8988T (cell line): Measurements from ENCODE around the gene SLBP.

Source experiments
- DNase-seq: peaks from one replicate; pipeline ENCODE4 v3.0.0; 2011

Gene SLBP

GRCh38 chr4:1725521-1725920, 13.4 kb upstream of the SLBP start:
- no peak for DNase-seq

GRCh38 chr4:1723131-1723801, 11.1 kb upstream of the SLBP start:
- DNase-seq, result no peak

GRCh38 chr4:1722551-1723118, 10.5 kb upstream of the SLBP start:
- DNase-seq, result no peak

- no peak for DNase-seq
Observed at GRCh38 chr4:1721666-1722550, 9.8 kb upstream of the SLBP start.

- DNase-seq, result peak; percentile 96
Observed at GRCh38 chr4:1721003-1721665, 9.0 kb upstream of the SLBP start, which contains the start of the genes TACC3 and TMEM129. TACC3 (plus strand) TSS chr4:1721521; CDS start chr4:1723422, 1,901 bp downstream. TMEM129 (minus strand) TSS chr4:1721323; CDS start chr4:1720837, 486 bp downstream.

- DNase-seq, result no peak
Observed at GRCh38 chr4:1720163-1720983, 8.3 kb upstream of the SLBP start.

- no peak for DNase-seq
Observed at GRCh38 chr4:1718095-1718850, 6.2 kb upstream of the SLBP start.

- no peak for DNase-seq
Observed at GRCh38 chr4:1717129-1718094, 5.3 kb upstream of the SLBP start.

GRCh38 chr4:1716065-1716945, 4.2 kb upstream of the SLBP start:
- no peak for DNase-seq

GRCh38 chr4:1715002-1715758, 3.1 kb upstream of the SLBP start:
- no peak for DNase-seq

GRCh38 chr4:1714303-1715001, 2.3 kb upstream of the SLBP start:
- DNase-seq, result no peak

- no peak for DNase-seq
Observed at GRCh38 chr4:1713003-1713851, 1.1 kb upstream of the SLBP start.

- DNase-seq, result peak; percentile 53
Observed at GRCh38 chr4:1711571-1712215, 426 bp downstream of the SLBP start.

GRCh38 chr4:1711055-1711570, 1.0 kb downstream of the SLBP start:
- DNase-seq, result no peak

GRCh38 chr4:1708581-1708980, 3.5 kb downstream of the SLBP start:
- DNase-seq, result no peak

- DNase-seq, result no peak
Observed at GRCh38 chr4:1706358-1706757, 5.8 kb downstream of the SLBP start.
